GM12864 (cell line): ENCODE data around the gene COX5B.

Experiments used
- DNase-seq: peaks from one replicate; pipeline ENCODE4 v3.0.0-alpha.2; 2011; ENCODE audit warnings: low read depth
- H3K4me3 ChIP-seq: 2 replicates; pipeline ENCODE4 v1.5.1; 2011; ENCODE audit warnings: mild to moderate bottlenecking, low read depth, low read length, control low read depth
- TF ChIP-seq, protein P1 (sequence below): IDR thresholded peaks from 2 replicates; pipeline ENCODE4 v1.5.1; 2011; ENCODE audit warnings: low read depth, mild to moderate bottlenecking, moderate library complexity, low read length, control low read depth, inconsistent platforms; ENCODE audit errors: missing control alignments

COX5B gene

GRCh38 chr2:97660044-97660774 lies 14.3 kb downstream of the COX5B start:
- DNase-seq = no peak
- no peak overlapping the region for H3K4me3 ChIP-seq
- TF ChIP-seq, protein P1, sequence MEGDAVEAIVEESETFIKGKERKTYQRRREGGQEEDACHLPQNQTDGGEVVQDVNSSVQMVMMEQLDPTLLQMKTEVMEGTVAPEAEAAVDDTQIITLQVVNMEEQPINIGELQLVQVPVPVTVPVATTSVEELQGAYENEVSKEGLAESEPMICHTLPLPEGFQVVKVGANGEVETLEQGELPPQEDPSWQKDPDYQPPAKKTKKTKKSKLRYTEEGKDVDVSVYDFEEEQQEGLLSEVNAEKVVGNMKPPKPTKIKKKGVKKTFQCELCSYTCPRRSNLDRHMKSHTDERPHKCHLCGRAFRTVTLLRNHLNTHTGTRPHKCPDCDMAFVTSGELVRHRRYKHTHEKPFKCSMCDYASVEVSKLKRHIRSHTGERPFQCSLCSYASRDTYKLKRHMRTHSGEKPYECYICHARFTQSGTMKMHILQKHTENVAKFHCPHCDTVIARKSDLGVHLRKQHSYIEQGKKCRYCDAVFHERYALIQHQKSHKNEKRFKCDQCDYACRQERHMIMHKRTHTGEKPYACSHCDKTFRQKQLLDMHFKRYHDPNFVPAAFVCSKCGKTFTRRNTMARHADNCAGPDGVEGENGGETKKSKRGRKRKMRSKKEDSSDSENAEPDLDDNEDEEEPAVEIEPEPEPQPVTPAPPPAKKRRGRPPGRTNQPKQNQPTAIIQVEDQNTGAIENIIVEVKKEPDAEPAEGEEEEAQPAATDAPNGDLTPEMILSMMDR = no peak

DNA sequence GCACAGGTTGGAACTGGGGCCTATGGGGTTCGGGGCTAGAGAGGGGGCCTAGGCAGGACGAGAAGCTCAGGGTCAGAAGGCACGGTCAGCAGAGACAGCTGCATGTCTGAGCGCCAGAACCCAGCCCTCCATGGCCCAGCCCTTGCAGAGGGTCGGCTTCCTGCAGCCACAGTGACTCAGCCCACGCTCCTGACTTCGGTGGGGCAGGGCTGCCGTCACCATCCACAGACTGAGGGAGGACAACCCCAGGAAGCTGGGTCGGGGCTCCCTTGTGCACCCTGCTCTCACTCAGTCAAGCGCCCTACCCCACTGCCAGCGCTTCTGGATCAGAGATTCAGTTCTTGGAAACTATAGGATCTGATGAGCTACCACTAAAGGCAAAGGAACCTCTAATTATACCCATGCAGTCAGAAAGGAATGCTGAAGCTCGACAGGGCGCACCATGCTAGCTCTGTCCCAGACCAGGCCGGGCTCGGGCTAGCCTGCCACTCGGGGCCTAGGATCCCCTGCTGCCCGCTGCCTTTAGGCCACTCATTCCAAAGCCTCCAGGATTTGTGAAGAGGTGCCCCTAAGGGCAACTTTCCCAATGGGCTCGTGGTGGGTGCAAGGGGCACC lies 15.0 kb downstream of the COX5B start:
- TF ChIP-seq, protein P1 = no peak
- H3K4me3 ChIP-seq = no peak overlapping the region
- no peak for DNase-seq

- no peak for DNase-seq
- peak overlapping the region; percentile 70 for H3K4me3 ChIP-seq
- TF ChIP-seq, protein P1 = no peak
Observed at GRCh38 chr2:97661927-97662326, 16.1 kb downstream of the COX5B start.

DNA sequence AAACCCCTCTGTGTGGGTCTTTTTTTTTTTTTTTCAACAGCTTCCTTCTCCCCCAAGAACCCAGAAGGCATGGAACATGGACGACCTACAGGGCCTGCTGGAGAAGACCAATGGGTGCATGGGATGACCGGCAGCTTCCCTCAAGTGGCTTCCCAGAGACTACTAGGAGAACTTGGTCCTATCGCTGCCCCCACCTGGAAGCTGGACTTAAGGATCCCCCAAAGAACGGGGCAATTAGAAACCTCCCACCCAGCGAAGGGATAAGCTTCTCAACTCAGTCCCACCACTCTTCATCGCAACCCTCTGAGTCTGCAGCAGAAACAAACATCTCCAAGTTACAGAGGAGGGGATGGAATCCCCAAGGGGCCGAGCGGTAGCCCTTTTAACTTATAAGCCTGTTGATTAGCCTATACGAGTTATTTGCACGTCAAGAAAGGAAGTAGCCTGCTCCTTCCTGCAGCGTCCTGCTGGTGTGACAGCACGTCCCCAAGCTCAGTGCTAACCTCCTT lies 16.6 kb downstream of the COX5B start:
- DNase-seq = no peak
- TF ChIP-seq, protein P1 = no peak
- peak overlapping the region; percentile 70 for H3K4me3 ChIP-seq

GRCh38 chr2:97662895-97663625 lies 17.2 kb downstream of the COX5B start:
- DNase-seq = peak; percentile 65
- TF ChIP-seq, protein P1 = no peak
- H3K4me3 ChIP-seq = peak overlapping the region; percentile 70

DNA sequence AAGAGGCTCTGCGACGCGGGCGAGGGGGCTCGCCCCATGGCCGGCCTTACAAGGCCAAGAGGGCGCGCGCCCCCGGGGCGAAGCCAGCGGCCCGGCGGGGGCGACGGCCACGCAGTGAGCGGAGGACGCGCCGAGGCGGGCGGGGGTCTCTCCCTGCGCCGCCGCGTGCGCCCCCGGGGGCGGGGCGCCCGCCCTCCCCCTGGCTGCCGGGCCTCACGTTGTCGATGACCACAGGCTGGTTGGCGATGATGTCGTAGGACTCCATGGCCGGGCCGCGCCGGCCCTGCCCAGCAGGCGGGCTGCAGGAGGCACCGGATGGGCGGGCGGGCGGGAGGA lies 17.7 kb downstream of the COX5B start:
- TF ChIP-seq, protein P1 = no peak
- H3K4me3 ChIP-seq = peak overlapping the region; percentile 70
- DNase-seq = no peak
